Colon (tissue), 2 donors: Measurements from ENCODE around the gene NGDN.

Source experiments
- FAIRE-seq: peaks from 2 replicates; lab custom pipeline; 2012; peaks lifted over from hg19 to GRCh38; lab: Jason Lieb, UNC
- donor health status: control.
- donor health status: control.

The NGDN gene

DNA sequence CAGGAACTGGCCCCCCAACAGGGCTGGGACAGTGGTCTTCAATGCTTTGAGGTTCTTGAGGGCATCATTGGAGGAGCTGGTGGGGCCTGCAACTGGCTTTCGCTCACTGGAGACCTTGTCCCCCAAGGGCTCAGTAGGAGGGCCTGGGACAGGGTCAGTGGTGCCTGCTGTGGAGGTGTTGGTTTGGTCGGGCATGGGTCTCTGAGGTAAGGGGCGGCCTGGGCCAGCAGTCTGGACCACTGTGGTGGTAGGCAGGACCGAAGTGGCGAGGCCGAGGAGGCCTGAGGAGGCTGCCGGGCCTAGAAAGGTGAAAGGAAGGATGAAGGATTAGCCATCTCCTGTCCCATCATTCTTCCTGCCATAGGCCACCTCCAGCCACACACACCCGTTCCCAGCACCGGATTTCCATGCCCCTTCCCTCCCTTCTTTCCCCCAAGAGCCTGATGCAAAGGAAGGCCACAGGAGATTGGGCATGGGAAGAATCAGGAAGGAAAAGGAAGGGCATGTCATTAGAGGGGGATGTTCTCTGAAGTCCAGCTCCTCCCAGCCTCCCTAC lies 53.2 kb downstream of the NGDN start:
- no peak for FAIRE-seq

DNA sequence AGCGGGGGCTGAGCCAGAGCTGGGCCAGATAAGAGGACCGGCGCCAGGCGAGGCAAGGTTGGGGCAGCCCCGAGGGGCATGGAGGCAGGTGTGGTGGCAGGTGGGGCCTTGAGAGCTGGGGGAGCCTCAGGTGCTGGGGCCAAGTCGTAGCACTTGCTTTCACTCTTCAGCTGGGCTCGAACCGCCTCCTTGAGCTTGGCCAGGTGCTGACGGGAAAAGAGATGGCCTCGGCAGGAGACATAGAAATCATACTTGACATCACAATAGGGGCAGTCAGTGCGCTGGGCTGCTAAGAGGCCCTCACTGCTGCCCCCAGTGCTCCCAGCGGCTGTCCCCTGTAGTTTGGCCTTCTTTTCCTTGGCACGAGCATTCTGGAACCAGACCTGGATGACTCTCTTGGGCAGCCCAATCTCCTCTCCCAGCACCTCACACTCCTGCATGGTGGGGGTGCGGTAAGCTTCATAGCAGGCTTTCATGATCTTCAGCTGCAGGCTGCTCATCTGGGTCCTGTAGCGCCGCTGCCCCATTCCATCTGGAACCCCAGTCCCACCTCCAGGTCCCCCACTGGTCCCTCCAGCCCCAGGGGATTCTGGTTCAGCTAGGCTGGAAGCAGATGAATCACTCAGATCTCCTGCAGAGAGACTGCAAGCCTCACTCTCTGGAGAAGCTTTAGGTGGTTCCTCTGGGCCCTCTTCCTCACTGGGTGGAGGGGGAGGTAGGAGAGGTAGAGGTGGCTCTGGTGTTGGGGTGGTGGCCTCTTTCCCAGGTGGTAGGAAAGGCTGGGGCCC lies 53.9 kb downstream of the NGDN start:
- no peak for FAIRE-seq

DNA sequence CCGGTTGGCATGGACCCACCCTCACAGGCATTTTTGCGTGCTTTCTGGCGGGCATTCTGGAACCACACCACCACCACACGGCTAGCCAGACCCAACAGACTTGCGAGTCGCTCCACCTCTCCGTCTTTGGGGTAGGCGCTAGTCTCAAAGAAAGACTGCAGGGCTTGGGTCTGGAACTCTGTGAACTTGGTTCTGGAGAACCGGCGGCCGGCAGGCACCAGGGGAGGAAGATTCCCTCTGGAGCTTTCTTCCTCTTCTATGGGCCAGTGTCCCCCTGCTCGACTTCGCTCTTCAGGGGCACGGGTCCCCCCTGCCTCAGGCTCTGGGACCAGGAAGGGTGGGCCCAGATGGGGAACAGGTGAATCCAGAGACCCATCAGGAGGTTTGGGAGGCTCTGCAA lies 55.5 kb downstream of the NGDN start:
- no peak for FAIRE-seq

DNA sequence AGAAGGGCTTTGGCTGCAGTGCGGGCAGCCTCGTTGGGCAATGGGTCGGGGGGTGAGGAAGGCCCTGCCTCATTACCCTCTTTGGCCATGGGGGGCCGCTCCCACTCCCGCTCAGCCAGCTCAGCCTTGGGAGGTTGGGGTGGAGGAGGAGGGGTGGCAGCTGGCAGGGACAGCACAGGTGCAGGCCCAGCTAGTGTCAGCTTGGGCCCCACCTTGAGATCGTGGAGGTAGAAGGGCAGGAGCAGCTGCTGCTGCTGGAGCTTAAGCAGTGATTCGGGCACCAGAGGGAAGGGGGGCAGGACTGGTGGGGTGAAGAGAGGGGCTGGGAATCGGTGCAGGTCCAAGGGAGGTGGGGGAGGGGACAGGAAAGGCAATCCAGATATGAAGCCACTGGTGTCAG lies 56.1 kb downstream of the NGDN start:
- FAIRE-seq = no peak
